ENCODE data around the gene ABCF3. TPM values are rescaled to one million over a fixed set of nuclear protein-coding genes. Genes with fewer than 3 reads are reported as not detected.

The ABCF3 gene
- polyA plus RNA-seq, 1 donor = 53.2 TPM

Other genes starting within 250 kb of the ABCF3 start
- 28.5 TPM for gene ABCC5, start 168.3 kb upstream of the ABCF3 start, polyA plus RNA-seq (ENCODE audit: insufficient read length)
- gene HTR3D, start 154.5 kb upstream of the ABCF3 start, polyA plus RNA-seq (ENCODE audit: insufficient read length) = not detected
- gene HTR3C, start 133.2 kb upstream of the ABCF3 start, polyA plus RNA-seq (ENCODE audit: insufficient read length) = not detected
- not detected for gene HTR3E, start 89.1 kb upstream of the ABCF3 start, polyA plus RNA-seq (ENCODE audit: insufficient read length)
- 36.4 TPM for gene EIF2B5, start 50.8 kb upstream of the ABCF3 start, polyA plus RNA-seq (ENCODE audit: insufficient read length)
- 85.7 TPM for gene DVL3, start 30.8 kb upstream of the ABCF3 start, polyA plus RNA-seq (ENCODE audit: insufficient read length)
- gene AP2M1, start 11.3 kb upstream of the ABCF3 start, polyA plus RNA-seq (ENCODE audit: insufficient read length) = 177 TPM
- gene VWA5B2, start 43.4 kb downstream of the ABCF3 start, polyA plus RNA-seq (ENCODE audit: insufficient read length) = 0.40 TPM
- gene ALG3, start 62.8 kb downstream of the ABCF3 start, polyA plus RNA-seq (ENCODE audit: insufficient read length) = 21.5 TPM
- gene EEF1AKMT4, start 63.5 kb downstream of the ABCF3 start, polyA plus RNA-seq (ENCODE audit: insufficient read length) = 1.4 TPM
- gene CAMK2N2, start 75.4 kb downstream of the ABCF3 start, polyA plus RNA-seq (ENCODE audit: insufficient read length) = not detected
- not detected for gene ECE2, start 89.8 kb downstream of the ABCF3 start, polyA plus RNA-seq (ENCODE audit: insufficient read length)
- gene PSMD2, start 113.0 kb downstream of the ABCF3 start, polyA plus RNA-seq (ENCODE audit: insufficient read length) = 163 TPM
- gene EIF4G1, start 128.4 kb downstream of the ABCF3 start, polyA plus RNA-seq (ENCODE audit: insufficient read length) = 171 TPM
- gene FAM131A, start 151.4 kb downstream of the ABCF3 start, polyA plus RNA-seq (ENCODE audit: insufficient read length) = 8.8 TPM
- gene CLCN2, start 175.4 kb downstream of the ABCF3 start, polyA plus RNA-seq (ENCODE audit: insufficient read length) = 3.7 TPM
- 45.6 TPM for gene POLR2H, start 175.5 kb downstream of the ABCF3 start, polyA plus RNA-seq (ENCODE audit: insufficient read length)
- 1.8 TPM for gene THPO, start 192.0 kb downstream of the ABCF3 start, polyA plus RNA-seq (ENCODE audit: insufficient read length)
- 19.2 TPM for gene CHRD, start 193.9 kb downstream of the ABCF3 start, polyA plus RNA-seq (ENCODE audit: insufficient read length)